Ovary (tissue), 9 donors: Measurements from ENCODE around the gene PLPP3. TPM values are rescaled to one million over a fixed set of nuclear protein-coding genes. Genes with fewer than 3 reads are reported as not detected.
"Not testable (repeated sequence)": the region's sequence is repeated elsewhere in the genome, so short reads cannot be mapped to it uniquely, and the experiment has no call there.

Source experiments
- DNase-seq, 5 donors: peaks; one replicate each; pipeline ENCODE4 v3.0.0-alpha.2; 2019 to 2020
- H3K27ac ChIP-seq, 2 donors: fragments of 200-600 bp; one replicate each; pipeline versions ENCODE4 v1.5.1 to v1.8.0; 2019 to 2022
- H3K27me3 ChIP-seq: fragments of 200-600 bp; one replicate; pipeline ENCODE4 v1.8.0; 2022
- H3K36me3 ChIP-seq: fragments of 200-600 bp; sonication (generic); one replicate; pipeline ENCODE4 v1.5.1; 2019
- H3K4me1 ChIP-seq: one replicate; pipeline ENCODE4 v1.8.1; 2013; ENCODE audit warnings: mild to moderate bottlenecking, moderate library complexity; ENCODE audit not compliant: insufficient read depth
- H3K4me3 ChIP-seq: fragments of 200-600 bp; sonication (generic); one replicate; pipeline ENCODE4 v1.5.1; 2017
- H3K9me3 ChIP-seq, 2 donors: fragments of 200-600 bp in 1 of 2; sonication (generic) in 1 of 2; one replicate each; pipeline versions ENCODE4 v1.5.1 to v1.8.1; 2013 to 2019; ENCODE audit warnings: mild to moderate bottlenecking in 1 of 2, moderate library complexity in 1 of 2
- CTCF ChIP-seq, 3 donors: fragments of 450-650 bp in 2 of 3; fragments of 200-600 bp in 1 of 3; IDR thresholded peaks; one replicate each; pipeline versions ENCODE4 v1.5.1 to v1.8.0; 2016 to 2022; ENCODE audit warnings: antibody characterized with exemption in 3 of 3, mild to moderate bottlenecking in 1 of 3
- EP300 ChIP-seq: sonication (generic); formaldehyde crosslinking; IDR thresholded peaks from one replicate; pipeline ENCODE4 v1.6.1; 2017; ENCODE audit warnings: antibody characterized with exemption
- POLR2A ChIP-seq: fragments of 450-650 bp; IDR thresholded peaks from one replicate; pipeline ENCODE4 v1.6.1; 2017; ENCODE audit warnings: antibody characterized with exemption, mild to moderate bottlenecking, moderate library complexity
- WGBS, 3 donors: extraction: QIAGEN DNeasy Blood & Tissue Kit in 1 of 3; methylation state at CpG; one replicate each; pipeline versions ENCODE4 v1.1.5 to v1.1.7; 2013 to 2017; 5-methylcytosine and 5-hydroxymethylcytosine counted together
- intact Hi-C, 4 donors: fragments of 100-400 bp; cut with DNase I; formaldehyde crosslinking; loops; one replicate each; pipeline versions ENCODE4 v1.11.0 to v1.15.1; 2022 to 2023
- polyA plus RNA-seq, 2 donors: library from polyadenylated mRNA; stranded (reverse); fragments of 200-250 nt in 1 of 2; fragments of 350-450 nt in 1 of 2; fragmentation: Illumina TruSeq in 1 of 2; extraction: RNeasy Lipid Tissue Mini Kit (QIAGEN cat#74804) in 1 of 2; gene quantifications; one replicate each; pipeline ENCODE4 v1.2.3, GENCODE V29; 2013 to 2014
- total RNA-seq, 7 donors: library from RNA; depleted of rRNA in 2 of 7; stranded (reverse); fragments of >200 nt in 2 of 7; fragmentation: NEBNext Ultra II Directional in 3 of 7; extraction: Animal tissue kit (Norgen Biotek cat#: 25700) in 3 of 7; gene quantifications; one replicate each; pipeline versions ENCODE4 v1.1.0 to v1.2.4, GENCODE V29; 2016 to 2023
- donor health status: DM: no; HTN: no; CAD: no; lungs with moderate emphysema.
- donor health status: DM: no; HTN: no; CAD: no.
- donor health status: Bipolar disorder and iron deficiency.
- donor health status: DM: yes; HTN: yes; CAD: no.
- donor health status: DM: no; HTN: no; CAD: no.
- donor health status: DM: yes; HTN: yes; CAD: no.

PLPP3 gene
- total and polyA plus RNA-seq, 9 donors = 51.4 to 188 (median 125) TPM

DNA sequence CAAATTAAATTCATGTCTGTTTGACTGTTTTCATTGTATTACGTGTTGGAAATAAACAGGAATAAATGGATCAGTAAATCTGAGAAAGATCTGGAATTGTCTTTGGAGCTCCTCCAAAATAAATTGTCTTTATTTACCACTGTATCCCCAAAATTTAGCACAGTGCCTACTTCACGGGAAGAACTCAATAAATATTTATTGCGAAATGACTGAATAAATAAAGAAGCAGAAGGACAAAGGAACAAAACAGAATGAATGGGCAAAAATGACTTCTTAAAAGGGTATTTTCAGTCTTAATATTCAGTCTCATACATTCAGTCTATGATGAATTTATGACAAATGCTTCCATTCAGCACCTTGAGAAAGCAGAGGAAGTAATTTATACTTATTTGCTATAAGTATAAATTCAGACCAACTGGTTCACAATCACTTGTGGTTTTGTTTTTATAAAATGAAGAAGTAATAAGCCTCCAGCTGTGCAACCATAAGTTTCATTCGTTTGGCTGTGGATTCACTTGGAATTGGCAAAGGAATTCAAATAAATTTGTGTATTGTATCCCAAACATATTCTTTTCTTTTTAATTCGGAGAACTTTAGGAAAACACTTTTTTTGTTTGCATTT is 46.6 kb upstream of the PLPP3 start:
- intact Hi-C loops = no loop called here
- WGBS, 3 donors = 30 to 45% (median 32%) methylated on average over 5 of the region's 5 CpGs
- Histone ChIP-seq H3K27me3 (no peaks in the 10 kb centered on the region), H3K4me3 (no peak overlapping the region), H3K9me3 (no peaks in the 10 kb centered on the region), H3K4me1 (no peaks in the 10 kb centered on the region), H3K36me3 (no peaks in the 10 kb centered on the region), H3K27ac (no peak overlapping the region)
- TF ChIP-seq POLR2A (no peak), EP300 (no peak), CTCF (IDR thresholded peaks at IDR 0.05) (no peak)
- no peak for DNase-seq

- WGBS, 3 donors = 83 to 90% (median 87%) methylated on average over 2 of the region's 2 CpGs
- Histone ChIP-seq H3K4me3 (no peak overlapping the region), H3K4me1 (no peaks in the 10 kb centered on the region), H3K27me3 (no peaks in the 10 kb centered on the region), H3K36me3 (no peaks in the 10 kb centered on the region), H3K27ac (no peak overlapping the region), H3K9me3 (no peaks in the 10 kb centered on the region)
- intact Hi-C loops = no loop called here
- no peak for DNase-seq
- TF ChIP-seq EP300 (no peak), POLR2A (no peak), CTCF (IDR thresholded peaks at IDR 0.05) (no peak)
Observed at GRCh38 chr1:56617141-56617540, 37.8 kb upstream of the PLPP3 start.

GRCh38 chr1:56610770-56611169 is 31.4 kb upstream of the PLPP3 start:
- intact Hi-C loops, H3K9me3 ChIP-seq, H3K4me1 ChIP-seq, DNase-seq, H3K4me3 ChIP-seq, H3K27me3 ChIP-seq, H3K36me3 ChIP-seq, H3K27ac ChIP-seq: not testable (repeated sequence)
- 90 to 95% (median 95%) methylated on average over 6 of the region's 6 CpGs for WGBS, 3 donors

GRCh38 chr1:56610097-56610496 is 30.7 kb upstream of the PLPP3 start:
- H3K27ac ChIP-seq, H3K4me3 ChIP-seq, H3K36me3 ChIP-seq, H3K4me1 ChIP-seq, DNase-seq, intact Hi-C loops, H3K9me3 ChIP-seq, H3K27me3 ChIP-seq: not testable (repeated sequence)
- WGBS, 3 donors = 53 to 85% (median 82%) methylated on average over 2 of the region's 2 CpGs

DNA sequence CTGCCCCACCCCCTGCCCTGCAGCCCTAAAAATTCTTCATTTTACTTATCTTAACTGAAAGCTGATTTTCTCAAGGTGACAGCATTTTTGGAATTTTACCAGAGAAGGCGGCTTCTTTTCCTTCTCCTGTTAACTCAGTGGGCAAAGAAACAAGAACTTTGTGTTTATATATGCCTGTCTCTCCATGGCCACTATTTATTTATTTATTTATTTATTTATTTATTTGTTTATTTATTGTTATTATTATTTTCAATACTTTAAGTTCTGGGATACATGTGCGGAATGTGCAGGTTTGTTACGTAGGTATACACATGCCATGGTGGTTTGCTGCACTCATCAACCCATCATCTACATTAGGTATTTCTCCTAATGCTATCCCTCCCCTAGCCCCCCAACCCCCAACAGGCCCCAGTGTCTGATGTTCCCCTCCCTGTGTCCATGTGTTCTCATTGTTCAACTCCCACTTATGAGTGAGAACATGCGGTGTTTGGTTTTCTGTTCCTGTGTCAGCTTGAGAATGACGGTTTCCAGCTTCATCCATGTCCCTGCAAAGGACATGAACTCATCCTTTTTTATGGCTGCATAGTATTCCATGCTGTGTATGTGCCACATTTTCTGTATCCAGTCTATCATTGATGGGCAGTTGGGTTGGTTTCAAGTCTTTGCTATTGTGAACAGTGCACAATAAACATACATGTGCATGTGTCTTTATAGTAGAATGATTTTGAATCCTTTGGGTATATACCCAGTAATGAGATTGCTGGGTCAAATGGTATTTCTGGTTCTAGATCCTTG is 16.2 kb upstream of the PLPP3 start:
- not testable (repeated sequence) for DNase-seq, H3K9me3 ChIP-seq, H3K4me1 ChIP-seq, H3K36me3 ChIP-seq, H3K27ac ChIP-seq, H3K27me3 ChIP-seq, H3K4me3 ChIP-seq
- WGBS, 3 donors = 95 to 97% (median 96%) methylated on average over 5 of the region's 5 CpGs
- intact Hi-C loops = loop anchor here in 2 of 4 donors (10.0 kb wide), 2 partner anchors 109 to 1461 kb away; no protein-coding TSS in a partner anchor

GRCh38 chr1:56591909-56592308 is 12.5 kb upstream of the PLPP3 start:
- Histone ChIP-seq H3K27me3 (no peaks in the 10 kb centered on the region), H3K27ac (no peak overlapping the region), H3K36me3 (no peaks in the 10 kb centered on the region), H3K9me3 (no peaks in the 10 kb centered on the region), H3K4me3 (no peak overlapping the region), H3K4me1 (no peaks in the 10 kb centered on the region)
- intact Hi-C loops = loop anchor here in 2 of 4 donors (10.0 kb wide), 2 partner anchors 113 to 1457 kb away; no protein-coding TSS in a partner anchor
- no peak for DNase-seq
- TF ChIP-seq EP300 (no peak), CTCF (IDR thresholded peaks at IDR 0.05) (no peak), POLR2A (no peak)
- 56 to 94% (median 76%) methylated on average over 3 of the region's 3 CpGs for WGBS, 3 donors
